PC-3 (cell line): Measurements from ENCODE around the gene ANKDD1B.

Experiments used
- EZH2 ChIP-seq: fragments of 300-600 bp; sonication (generic); IDR thresholded peaks from one replicate; pipeline ENCODE4 v1.6.1; 2017; ENCODE audit warnings: antibody characterized with exemption, mild to moderate bottlenecking, low read length; ENCODE audit not compliant: unreplicated experiment
- EZH2phosphoT487 ChIP-seq: fragments of 300-600 bp; sonication (generic); IDR thresholded peaks from 2 replicates; pipeline ENCODE4 v1.6.1; 2018; ENCODE audit warnings: mild to moderate bottlenecking, antibody characterized with exemption, low read length, borderline replicate concordance
- TF ChIP-seq, protein P1 (sequence below): fragments of 300-600 bp; sonication (generic); conservative IDR thresholded peaks from 2 replicates; pipeline ENCODE4 v1.5.1; 2017; ENCODE audit warnings: antibody characterized with exemption, low read depth, mild to moderate bottlenecking, low read length

DNA sequence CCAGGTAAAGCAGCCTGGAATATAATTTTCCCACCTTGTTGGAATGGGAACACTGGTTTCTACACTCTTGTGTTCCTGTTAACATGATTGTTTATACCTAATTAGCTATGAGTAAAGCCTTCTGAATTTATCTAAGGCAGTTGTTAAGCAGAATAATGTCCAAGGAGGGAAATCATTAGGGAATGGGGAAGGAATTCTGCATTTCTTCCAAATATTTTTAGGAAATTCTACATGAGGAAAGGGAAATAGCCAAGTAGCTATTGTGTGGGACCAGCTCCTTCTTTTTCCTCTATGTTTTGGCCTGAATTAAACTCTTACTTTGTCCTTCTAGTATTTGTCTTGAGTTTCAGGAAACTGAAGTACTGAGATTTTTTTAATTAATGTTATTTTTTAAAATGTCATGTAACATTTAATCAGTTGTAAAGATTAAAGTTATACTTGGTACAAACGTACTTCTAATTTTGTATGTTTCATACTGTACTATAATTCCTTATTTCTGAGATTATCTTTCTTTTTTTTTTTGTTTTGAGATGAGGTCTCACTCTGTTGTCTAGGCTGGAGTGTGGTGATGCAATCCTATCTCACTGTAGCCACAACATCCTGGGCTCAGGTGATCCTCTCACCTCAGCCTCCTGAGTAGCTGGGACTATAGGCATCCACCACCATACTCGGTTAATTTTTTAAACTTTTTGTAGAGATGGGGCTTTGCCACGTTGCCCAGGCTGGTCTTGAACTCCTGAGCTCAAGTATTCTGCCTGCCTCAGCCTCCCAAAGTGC, 28.5 kb downstream of the ANKDD1B start:
- TF ChIP-seq EZH2: no peak
- TF ChIP-seq, protein P1, sequence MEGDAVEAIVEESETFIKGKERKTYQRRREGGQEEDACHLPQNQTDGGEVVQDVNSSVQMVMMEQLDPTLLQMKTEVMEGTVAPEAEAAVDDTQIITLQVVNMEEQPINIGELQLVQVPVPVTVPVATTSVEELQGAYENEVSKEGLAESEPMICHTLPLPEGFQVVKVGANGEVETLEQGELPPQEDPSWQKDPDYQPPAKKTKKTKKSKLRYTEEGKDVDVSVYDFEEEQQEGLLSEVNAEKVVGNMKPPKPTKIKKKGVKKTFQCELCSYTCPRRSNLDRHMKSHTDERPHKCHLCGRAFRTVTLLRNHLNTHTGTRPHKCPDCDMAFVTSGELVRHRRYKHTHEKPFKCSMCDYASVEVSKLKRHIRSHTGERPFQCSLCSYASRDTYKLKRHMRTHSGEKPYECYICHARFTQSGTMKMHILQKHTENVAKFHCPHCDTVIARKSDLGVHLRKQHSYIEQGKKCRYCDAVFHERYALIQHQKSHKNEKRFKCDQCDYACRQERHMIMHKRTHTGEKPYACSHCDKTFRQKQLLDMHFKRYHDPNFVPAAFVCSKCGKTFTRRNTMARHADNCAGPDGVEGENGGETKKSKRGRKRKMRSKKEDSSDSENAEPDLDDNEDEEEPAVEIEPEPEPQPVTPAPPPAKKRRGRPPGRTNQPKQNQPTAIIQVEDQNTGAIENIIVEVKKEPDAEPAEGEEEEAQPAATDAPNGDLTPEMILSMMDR: no peak
- no peak for TF ChIP-seq EZH2phosphoT487
